NK-92 treated with Interleukin-12 subunit alpha and Interleukin-12 subunit beta, amount 100 ng/mL, for 24 hours (cell line): ENCODE measurements around the gene ZSCAN21.

Experiments
- DNase-seq: peaks from one replicate; lab custom pipeline; 2025; lab: John Stamatoyannopoulos, UW

ZSCAN21 gene

DNA sequence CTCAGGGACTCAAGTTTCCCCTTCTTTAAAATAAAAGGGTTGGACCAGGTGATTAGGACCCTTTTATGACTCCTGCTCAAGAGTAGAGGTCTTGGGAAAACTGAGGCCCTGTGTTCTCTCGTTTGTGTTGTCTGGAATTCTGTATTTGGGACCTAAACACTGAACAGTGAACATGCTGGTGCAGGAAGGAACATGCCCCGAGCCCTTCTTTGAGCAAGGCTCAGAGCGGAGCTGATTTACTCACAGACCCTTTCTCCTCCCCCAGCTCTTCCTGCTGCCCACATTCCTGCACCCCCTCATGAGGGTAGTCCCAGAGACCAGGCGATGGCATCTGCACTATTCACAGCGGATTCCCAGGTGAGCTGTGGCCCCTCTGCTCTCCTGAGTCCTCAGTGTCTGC lies 20.0 kb upstream of the ZSCAN21 start:
- no peak for DNase-seq

DNA sequence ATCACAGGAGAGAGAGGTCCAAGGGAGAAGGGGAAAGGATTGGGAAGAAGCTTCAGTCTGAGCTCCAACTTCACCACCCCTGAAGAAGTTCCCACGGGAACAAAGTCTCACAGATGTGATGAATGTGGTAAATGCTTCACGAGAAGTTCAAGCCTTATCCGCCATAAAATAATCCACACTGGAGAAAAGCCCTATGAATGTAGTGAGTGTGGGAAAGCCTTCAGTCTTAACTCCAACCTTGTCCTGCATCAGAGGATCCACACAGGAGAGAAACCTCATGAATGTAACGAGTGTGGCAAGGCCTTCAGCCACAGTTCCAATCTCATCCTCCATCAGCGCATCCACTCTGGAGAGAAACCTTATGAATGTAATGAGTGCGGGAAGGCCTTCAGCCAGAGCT lies 16.0 kb upstream of the ZSCAN21 start:
- no peak for DNase-seq

DNA sequence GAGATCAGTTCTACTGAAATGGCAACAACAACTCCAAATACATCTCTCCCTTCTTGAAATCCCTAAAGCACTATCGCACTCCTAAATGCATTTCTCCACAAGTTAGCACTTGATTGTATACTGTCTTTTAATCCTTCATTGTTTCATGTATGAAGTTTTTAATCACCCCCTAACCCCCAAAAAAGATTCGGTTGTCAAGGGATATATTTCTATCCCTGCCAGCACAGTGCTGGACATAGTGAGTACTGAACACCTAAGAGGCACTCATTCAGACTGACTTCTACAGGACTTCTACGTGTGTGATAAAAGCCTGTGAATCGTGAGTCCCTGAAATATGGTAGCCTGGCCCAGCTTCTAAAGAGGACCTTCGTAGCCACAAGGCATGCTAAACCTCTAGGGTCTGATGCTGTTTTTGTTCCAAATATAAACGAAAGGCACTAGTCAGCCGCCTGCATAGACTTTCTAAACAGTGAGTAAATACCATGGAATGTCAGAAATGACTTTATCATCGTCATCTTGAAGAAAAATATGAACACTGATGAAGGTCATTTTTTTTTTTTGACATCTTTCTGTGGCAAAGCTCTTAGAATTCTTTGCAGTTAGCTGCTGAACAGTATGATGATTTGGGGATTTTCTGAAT lies 14.6 kb upstream of the ZSCAN21 start:
- no peak for DNase-seq

DNA sequence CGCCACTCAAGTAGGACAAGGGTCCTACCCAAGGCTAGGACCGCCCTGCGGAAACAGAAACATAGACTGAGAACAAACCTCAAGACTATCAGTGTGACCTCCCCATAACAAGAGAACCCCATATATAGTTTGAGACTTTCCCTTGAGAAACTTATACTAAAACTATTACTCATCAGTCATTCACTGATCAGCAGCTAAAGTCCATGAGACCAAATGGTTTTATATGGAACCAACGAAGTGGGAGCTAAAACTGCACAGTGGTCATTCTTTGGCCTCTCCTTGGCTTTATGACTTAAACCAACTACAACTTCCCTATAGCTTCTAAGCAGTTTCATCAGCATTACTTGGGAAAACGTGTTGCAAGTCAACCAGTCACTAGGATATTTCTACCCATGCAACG lies 13.7 kb upstream of the ZSCAN21 start:
- no peak for DNase-seq

DNA sequence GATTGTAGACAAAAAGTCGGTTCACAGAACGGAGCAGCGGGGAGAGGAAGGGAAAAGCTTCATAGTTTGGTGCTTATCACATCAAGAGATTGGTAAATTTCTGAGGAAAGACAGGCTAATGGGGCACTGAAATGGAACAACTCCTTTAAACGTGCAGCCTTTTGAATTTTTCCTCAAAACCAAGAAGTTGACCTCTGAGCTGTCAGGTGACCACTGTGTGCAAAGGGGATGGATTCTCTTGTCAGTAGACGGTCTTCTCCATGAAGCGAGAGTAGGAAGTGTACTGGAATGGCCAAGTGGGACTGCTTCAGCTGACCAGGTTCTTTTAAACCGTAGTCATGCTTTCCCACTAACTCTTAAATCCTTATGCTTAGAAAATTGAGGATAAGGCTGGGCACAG lies 11.2 kb upstream of the ZSCAN21 start:
- no peak for DNase-seq

DNA sequence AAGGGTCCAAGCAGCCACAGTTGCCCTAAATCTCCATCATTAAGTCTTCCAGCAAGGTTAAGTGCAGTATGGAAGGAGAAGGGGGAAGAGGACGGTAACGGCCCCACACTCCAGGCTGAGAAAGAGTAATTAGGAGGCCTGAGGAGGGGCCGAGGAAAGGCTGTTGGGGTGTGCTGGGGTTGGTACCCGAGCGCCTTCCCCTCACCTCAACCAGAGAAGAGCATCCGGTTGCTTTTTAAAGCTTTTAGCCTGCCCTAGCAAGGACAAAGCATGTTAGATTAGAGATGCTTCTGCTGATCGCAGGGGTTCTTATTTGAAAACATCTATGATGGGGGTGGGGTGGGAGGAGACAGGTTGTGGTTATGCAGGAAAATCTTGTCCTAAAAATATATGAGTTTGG lies 9.0 kb upstream of the ZSCAN21 start:
- no peak for DNase-seq

DNA sequence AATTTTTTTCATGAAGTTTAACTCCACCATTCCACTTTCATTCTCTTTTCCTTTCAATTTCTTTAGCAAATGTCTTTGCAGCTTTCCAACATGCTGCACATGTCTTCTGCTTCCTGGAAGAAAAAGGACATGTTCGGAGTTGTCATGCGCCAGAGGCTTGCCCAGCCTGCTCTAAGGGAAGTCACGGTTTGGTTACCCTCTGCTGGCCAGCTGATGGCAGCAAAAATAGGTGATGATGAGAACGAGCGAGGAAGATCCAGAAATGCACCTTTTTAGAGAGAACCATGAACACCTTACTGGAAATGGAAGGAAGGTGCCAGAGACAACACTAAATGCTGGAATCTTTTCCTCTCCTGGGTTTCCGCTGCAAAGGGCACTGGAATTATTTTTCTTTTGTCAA lies 4.9 kb upstream of the ZSCAN21 start:
- no peak for DNase-seq

DNA sequence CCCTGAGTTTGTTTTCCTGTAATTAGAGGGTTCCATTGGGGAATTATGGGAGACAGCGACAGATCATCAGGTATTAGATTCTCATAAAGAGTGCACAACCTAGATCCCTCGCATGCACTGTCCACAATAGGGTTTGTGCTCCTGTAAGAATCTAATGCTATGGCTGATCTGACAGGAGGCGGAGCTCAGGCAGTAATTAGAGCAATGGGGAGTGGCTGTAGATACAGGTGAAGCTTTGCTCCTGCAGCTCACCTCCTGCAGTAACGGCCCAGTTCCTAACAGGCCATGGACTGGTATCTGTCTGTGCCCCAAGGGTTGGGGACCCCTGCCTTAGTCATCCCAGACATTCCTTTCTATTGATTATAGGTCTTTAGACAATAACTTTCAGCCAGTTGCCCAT lies 894 bp upstream of the ZSCAN21 start:
- no peak for DNase-seq

DNA sequence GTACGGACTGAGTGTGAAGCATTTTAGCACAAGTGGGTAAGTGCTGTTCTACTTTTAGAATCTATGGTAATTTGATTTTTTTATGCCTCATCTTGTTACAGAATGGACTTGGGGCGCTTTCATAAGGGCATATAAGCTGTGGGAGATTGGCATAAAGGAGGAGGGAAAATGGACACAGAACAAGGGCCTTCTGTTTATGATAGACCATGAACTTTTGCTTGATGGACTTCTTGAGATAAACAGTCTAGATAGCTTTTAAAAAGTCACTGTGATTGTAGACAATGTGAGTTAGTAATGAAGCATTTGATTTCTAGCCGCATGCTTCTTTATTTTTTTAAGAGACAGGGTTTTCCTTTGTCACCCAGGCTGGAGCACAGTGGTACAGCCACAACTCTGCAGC lies 2.0 kb downstream of the ZSCAN21 start:
- no peak for DNase-seq

DNA sequence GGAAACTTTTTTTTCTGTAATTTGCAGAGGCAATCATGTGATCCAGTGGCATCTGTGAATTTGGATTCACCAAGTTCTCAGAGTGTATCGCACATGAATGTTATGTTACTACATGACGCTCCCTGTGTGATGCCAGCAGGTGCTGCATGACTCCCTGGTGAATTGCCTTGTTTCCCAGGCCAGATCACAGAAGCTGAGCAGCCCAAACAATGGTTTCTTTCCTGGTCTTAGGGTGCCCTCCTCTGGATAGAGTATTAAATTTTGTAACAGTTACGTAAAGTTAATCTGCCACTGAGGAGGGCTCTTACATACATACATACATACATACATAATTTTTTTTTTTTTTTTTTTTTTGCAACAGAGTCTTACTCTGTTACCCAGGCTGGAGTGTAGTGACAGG lies 3.6 kb downstream of the ZSCAN21 start:
- no peak for DNase-seq

DNA sequence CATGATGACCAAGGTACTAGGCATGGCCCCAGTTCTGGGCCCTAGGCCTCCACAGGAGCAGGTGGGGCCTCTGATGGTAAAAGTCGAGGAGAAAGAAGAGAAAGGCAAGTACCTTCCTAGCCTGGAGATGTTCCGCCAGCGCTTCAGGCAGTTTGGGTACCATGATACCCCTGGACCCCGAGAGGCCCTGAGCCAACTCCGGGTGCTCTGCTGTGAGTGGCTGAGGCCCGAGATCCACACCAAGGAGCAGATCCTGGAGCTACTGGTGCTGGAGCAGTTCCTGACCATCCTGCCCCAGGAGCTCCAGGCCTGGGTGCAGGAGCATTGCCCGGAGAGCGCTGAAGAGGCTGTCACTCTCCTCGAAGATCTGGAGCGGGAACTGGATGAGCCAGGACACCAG lies 7.4 kb downstream of the ZSCAN21 start:
- DNase-seq: no peak

DNA sequence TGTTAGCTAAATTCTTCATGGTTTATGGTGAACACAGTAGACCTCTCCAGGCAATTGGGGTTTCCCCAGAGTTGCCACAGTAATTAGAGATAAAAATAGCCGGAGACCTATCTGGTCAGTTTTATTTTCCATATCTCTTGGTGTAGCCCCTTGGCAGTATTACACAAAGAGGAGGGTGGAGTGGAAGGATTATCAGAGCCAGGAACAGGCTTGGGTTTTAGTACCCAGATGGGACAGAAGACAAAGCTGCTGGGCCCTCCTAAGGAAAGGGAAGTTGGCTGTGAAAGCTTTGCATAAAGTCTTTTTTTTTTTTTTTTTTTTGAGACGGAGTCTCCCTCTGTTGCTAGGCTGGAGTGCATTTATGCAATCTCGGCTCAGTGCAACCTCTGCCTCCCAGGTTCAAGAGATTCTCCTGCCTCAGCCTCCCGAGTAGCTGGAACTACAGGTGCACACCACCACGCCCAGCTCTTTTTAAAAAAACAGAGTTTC lies 9.7 kb downstream of the ZSCAN21 start:
- DNase-seq: no peak

DNA sequence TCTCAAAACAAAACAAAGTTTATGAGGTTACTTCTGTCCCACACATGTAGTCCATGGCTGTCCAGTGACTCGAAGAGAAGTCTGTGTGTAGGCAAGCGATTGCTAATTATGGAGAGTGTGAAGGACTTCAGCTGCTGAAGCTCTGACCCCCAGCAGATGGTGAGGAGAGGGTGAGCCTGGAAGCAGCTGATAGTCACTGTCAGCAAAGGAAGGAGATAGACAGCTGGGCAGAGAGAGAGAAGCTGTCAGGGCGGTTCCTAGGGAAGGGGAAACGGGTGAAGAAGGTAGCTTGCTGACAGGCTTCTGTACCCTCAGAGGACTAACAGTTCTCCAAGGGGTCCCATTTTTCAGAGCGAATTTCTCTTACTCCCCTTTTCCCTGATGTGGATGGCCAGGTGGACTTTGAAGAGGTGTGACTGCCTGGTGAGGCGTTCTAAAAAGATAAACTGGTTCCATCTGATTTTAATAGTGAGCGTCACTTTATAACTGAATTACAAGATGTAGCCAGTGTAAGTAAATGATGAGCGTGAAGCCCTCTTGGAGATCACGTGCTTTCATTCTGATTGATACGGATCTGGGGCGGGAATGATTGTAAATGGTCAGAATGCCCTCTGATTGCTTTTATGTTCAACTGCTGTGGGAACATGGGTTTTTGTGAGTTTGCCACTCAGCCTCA lies 12.1 kb downstream of the ZSCAN21 start:
- DNase-seq: no peak

DNA sequence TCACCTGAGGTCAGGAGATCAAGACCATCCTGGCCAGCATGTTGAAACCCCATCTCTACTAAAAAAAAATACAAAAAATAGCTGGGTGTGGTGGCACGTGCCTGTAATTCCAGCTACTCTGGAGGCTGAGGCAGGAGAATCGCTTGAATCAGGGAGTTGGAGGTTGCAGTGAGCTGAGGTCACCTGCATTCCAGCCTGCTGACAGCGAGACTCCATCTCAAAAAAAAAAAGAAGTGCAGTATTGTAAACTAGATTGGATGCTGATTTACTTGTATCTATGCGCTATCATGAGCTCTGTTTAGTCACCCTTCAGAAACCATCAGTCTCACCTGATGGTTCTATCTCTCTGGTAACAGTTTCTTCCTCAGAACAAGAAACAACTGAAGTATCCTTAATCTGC lies 13.8 kb downstream of the ZSCAN21 start:
- DNase-seq: no peak

DNA sequence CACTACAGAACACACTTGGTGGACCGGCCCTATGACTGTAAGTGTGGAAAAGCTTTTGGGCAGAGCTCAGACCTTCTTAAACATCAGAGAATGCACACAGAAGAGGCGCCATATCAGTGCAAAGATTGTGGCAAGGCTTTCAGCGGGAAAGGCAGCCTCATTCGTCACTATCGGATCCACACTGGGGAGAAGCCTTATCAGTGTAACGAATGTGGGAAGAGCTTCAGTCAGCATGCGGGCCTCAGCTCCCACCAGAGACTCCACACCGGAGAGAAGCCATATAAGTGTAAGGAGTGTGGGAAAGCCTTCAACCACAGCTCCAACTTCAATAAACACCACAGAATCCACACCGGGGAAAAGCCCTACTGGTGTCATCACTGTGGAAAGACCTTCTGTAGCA lies 14.6 kb downstream of the ZSCAN21 start:
- no peak for DNase-seq

DNA sequence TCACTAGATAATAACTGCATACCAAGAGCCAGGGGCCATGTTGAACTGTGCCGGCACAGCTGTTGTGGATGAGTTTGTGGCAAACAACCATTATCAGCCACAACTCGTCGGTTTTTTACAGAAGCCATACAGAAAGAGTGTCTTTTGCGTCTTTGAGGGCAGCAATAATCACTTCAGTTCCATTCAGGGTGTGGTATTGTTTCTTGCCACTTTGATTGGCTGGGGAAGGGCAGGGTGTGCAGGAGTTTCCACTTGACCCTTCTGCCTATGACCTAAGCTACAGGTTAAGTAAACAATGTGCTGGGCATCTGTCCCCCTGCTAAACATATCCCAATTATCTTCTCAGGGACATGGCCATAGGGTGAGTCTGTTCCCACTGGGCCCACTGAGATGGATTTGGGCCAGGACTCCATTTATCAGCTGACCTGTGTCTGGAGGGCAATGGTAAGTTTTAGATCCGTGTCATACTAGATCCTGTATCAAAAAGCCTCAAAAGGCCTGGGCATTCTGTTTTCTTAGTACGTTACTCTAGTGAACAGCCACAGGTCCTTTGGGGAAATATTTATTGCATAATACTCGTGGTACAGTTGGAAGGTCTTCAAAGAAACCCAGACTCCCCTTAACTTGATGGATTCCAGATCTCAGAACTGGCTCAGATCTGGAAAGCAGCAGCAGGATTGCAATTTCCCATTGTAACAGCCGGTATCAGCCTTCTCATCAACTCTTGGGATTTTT lies 16.0 kb downstream of the ZSCAN21 start:
- DNase-seq: no peak

DNA sequence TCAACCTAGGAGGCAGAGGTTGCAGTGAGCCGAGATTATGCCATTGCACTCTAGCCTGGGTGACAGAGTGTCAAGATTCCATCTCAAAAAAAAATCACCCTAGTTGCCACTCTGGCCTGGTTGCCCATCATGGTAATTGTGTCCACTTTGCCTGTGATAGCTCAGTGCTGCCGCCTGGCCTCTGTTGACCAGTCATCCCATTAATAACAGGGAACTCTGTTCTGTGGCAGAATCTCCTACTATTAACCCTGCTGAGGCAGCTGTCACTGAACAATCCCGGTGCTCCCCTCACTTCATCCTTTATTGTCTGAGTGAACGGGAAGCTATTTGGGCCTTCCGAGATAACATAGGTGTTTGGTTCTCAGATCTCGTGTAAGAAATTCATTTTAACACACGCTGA lies 17.4 kb downstream of the ZSCAN21 start:
- DNase-seq: no peak

DNA sequence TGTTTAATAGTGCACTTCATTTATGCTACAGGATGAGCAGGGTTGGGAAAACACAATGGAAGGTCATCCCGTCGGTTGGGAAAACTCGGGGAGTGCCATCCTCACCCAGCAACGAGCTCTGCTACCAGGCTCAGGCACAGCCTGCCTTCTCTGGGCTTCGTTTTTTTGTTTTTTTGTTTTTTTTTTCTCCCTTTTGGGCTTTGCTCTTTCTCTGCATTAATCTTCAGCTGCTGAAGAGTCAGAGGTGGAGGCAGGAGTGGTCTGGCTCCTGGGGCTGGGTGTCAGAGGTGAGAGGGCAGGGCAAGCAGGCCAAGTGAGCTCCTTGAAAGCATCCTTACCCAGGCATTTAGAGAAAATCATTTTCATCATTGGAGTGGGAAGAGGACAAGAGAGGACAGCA lies 20.4 kb downstream of the ZSCAN21 start:
- DNase-seq: no peak

DNA sequence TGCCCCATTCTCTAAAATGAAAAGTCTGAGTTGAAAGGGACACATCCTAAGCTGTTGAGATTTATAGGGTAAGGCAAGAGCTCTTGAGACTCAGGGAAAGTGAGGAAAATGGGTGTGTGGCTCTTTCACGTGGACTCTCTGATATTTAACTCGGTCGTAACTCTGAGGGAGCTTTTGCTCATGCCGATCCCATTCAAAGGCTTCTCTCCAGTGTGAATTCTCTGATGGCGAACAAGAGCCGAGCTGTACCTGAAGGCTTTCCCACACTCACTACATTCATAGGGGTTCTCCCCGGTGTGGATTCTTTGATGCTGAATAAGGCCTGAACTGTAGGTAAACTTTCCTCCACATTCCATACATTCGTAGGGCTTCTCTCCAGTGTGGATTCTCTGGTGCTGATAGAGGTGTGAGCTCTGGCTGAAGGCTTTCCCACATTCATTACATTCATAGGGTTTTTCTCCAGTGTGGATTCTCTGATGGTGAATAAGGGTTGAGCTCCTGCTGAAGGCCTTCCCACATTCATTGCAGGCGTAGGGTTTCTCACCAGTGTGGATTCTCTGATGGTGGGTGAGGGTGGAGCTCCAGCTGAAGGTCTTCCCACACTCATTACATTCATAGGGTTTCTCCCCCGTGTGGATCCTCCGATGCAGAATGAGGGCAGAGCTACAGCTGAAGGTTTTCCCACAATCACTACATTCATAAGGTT lies 21.6 kb downstream of the ZSCAN21 start:
- DNase-seq: no peak

DNA sequence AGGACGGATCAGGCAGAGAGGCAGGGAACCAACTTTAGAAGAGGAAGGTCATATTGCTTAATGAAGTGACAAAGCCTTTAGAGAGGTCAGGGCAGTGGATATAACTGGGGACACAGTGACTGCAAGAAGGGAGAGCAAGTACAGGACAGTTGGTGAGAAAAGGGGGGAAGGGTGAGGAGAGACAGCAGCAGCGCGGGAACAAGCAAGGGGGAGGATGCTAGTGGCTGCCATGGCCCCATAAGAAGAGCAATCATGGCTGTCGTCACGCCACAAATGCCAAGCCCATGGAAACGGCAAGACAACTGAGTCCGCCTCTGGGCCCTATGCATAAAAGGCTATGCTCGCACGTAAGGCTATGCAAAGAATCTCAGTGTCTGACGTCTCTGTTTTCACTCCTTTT lies 22.9 kb downstream of the ZSCAN21 start:
- no peak for DNase-seq

DNA sequence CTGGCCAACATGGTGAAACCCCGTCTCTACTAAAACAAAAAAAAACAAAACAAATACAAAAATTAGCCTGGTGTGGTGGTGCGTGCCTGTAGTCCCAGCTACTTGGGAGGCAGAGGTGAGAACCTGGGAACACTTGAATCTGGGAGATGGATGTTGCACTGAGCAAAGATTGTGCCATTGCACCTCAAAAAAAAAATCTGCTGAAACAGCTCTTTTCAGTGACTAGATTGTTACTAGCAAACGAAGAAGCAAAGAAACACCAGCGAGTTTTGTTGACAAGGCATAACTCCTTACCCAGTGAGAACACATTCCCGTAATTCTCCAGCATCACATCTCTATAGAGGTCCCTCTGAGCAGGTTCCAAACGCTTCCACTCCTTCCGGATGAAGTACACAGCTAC lies 25.3 kb downstream of the ZSCAN21 start:
- DNase-seq: no peak

DNA sequence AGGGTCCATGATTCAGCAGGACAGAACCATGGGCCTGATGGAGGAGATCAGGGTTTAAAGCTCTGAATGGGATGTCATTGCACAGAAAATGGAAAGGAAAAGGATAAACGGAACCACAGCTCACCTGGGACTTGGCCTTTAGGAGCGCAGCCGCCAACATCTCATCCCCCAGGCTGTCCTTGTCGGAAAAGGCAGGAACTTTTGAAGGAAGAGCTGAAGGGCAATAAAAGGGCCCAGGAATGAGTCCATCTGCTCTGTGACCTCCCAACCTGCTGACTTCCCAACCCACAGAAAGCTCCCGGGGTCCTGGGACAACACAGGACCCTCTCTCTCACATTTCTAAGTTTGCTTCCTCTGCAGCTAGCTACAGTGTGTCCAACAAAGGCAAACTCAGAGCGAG lies 25.8 kb downstream of the ZSCAN21 start:
- no peak for DNase-seq

DNA sequence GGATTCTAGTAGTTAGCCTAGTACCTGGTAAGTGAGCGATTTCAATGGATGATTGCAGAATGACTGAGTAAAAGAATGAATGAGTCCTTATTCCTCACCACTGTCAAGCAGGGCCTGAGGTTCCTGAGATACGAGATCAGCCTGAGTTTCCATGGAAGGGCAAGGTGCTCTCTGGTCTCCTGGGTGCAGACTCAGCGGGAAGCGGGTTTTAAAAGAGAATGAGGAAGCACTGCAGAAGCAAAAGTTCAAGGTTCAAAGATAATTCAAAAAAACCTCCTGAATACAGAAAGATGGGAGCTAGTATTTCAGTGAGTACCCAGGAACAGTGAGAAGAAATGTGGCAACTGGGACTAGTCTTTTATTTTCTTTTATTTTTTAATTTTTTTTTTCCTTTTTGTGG lies 27.6 kb downstream of the ZSCAN21 start:
- DNase-seq: no peak
